Measurements from ENCODE around the gene TCP11.

TCP11 gene

GRCh38 chr6:35173044-35173426 is 31.9 kb upstream of the TCP11 start:
- no peak for DNase-seq (ENCODE audit: low spot score)

GRCh38 chr6:35170891-35171290 is 29.8 kb upstream of the TCP11 start:
- no peak for DNase-seq (ENCODE audit: low spot score)

GRCh38 chr6:35170166-35170565 is 29.0 kb upstream of the TCP11 start:
- DNase-seq (ENCODE audit: low spot score), result no peak

- no peak for DNase-seq (ENCODE audit: low spot score)
Measured at GRCh38 chr6:35168461-35168861, 27.3 kb upstream of the TCP11 start.

GRCh38 chr6:35167505-35167904 is 26.4 kb upstream of the TCP11 start:
- DNase-seq (ENCODE audit: low spot score), result no peak

GRCh38 chr6:35166520-35166919 is 25.4 kb upstream of the TCP11 start:
- no peak for DNase-seq (ENCODE audit: low spot score)

- DNase-seq (ENCODE audit: low spot score), result no peak
Measured at GRCh38 chr6:35166116-35166515, 25.0 kb upstream of the TCP11 start.

GRCh38 chr6:35165630-35166071 is 24.5 kb upstream of the TCP11 start:
- no peak for DNase-seq (ENCODE audit: low spot score)

- DNase-seq (ENCODE audit: low spot score), result no peak
Measured at GRCh38 chr6:35164868-35165267, 23.7 kb upstream of the TCP11 start.

- no peak for DNase-seq (ENCODE audit: low spot score)
Measured at GRCh38 chr6:35164277-35164676, 23.1 kb upstream of the TCP11 start.

- DNase-seq (ENCODE audit: low spot score), result no peak
Measured at GRCh38 chr6:35163836-35164235, 22.7 kb upstream of the TCP11 start.

- DNase-seq (ENCODE audit: low spot score), result peak; percentile 15
Measured at GRCh38 chr6:35161776-35162607, 20.9 kb upstream of the TCP11 start.

- DNase-seq (ENCODE audit: low spot score), result peak; percentile 48
Measured at GRCh38 chr6:35161266-35161665, 20.1 kb upstream of the TCP11 start.

- no peak for DNase-seq (ENCODE audit: low spot score)
Measured at GRCh38 chr6:35160642-35161041, 19.5 kb upstream of the TCP11 start.

- no peak for DNase-seq (ENCODE audit: low spot score)
Measured at GRCh38 chr6:35158520-35158919, 17.4 kb upstream of the TCP11 start.

- DNase-seq (ENCODE audit: low spot score), result no peak
Measured at GRCh38 chr6:35154947-35155346, 13.8 kb upstream of the TCP11 start.

GRCh38 chr6:35154262-35154661 is 13.1 kb upstream of the TCP11 start:
- no peak for DNase-seq (ENCODE audit: low spot score)

- no peak for DNase-seq (ENCODE audit: low spot score)
Measured at GRCh38 chr6:35152067-35152707, 11.0 kb upstream of the TCP11 start.

GRCh38 chr6:35151466-35151865 is 10.3 kb upstream of the TCP11 start:
- no peak for DNase-seq (ENCODE audit: low spot score)

- no peak for DNase-seq (ENCODE audit: low spot score)
Measured at GRCh38 chr6:35149891-35150566, 8.9 kb upstream of the TCP11 start.

GRCh38 chr6:35148167-35148741 is 7.1 kb upstream of the TCP11 start:
- no peak for DNase-seq (ENCODE audit: low spot score)

GRCh38 chr6:35147486-35147885 is 6.3 kb upstream of the TCP11 start:
- no peak for DNase-seq (ENCODE audit: low spot score)

GRCh38 chr6:35147026-35147425 is 5.9 kb upstream of the TCP11 start:
- no peak for DNase-seq (ENCODE audit: low spot score)
